Activated CD8-positive, alpha-beta T cell treated with anti-CD3 and anti-CD28 coated beads for 36 hours (primary cell): ENCODE measurements around the gene ZNF823. TPM values are rescaled to one million over a fixed set of nuclear protein-coding genes. Genes with fewer than 3 reads are reported as not detected.

Experiments
- ATAC-seq: fragments of 200-7000 bp; cut with Tn5 transposase; one replicate; pipeline ENCODE4 v1.10.0; 2021; ENCODE audit warnings: mild to moderate bottlenecking, moderate library complexity
- CTCF ChIA-PET: fragments of 350-600 bp; sonication (Branson Sonifier 250); formaldehyde crosslinking; loops from one replicate; lab custom pipeline; 2021; ENCODE audit warnings: antibody characterized with exemption; lab: Charles Lee
- POLR2A ChIA-PET: fragments of 350-600 bp; sonication (Branson Sonifier 250); formaldehyde crosslinking; loops from one replicate; lab custom pipeline; 2021; ENCODE audit warnings: antibody characterized with exemption; lab: Charles Lee
- DNase-seq: peaks from one replicate; pipeline ENCODE4 v3.0.0-alpha.2; 2020
- H3K27ac Mint-ChIP-seq: one replicate; pipeline ENCODE4 v1.8.0; 2021; ENCODE audit warnings: mild to moderate bottlenecking, mixed read lengths
- H3K27me3 Mint-ChIP-seq: one replicate; pipeline ENCODE4 v1.8.0; 2021; ENCODE audit warnings: mixed read lengths
- H3K36me3 Mint-ChIP-seq: one replicate; pipeline ENCODE4 v1.8.0; 2021; ENCODE audit warnings: low read depth, mixed read lengths
- H3K4me1 Mint-ChIP-seq: one replicate; pipeline ENCODE4 v1.8.0; 2021; ENCODE audit warnings: low read depth, mixed read lengths
- H3K4me3 Mint-ChIP-seq: one replicate; pipeline ENCODE4 v1.8.0; 2021; ENCODE audit warnings: mild to moderate bottlenecking, moderate library complexity, mixed read lengths
- H3K9me3 Mint-ChIP-seq: one replicate; pipeline ENCODE4 v1.8.0; 2021; ENCODE audit warnings: mixed read lengths
- intact Hi-C: fragments of 100-400 bp; cut with micrococcal nuclease; formaldehyde crosslinking; loops from one replicate; pipeline ENCODE4 v1.10.0; 2022
- total RNA-seq, 2 experiments: library from RNA; stranded (reverse); gene quantifications; one replicate each; pipeline ENCODE4 v1.2.3, GENCODE V29; 2021
- TF ChIP-seq, protein P1 (sequence below): fragments of 200-600 bp; IDR thresholded peaks from one replicate; pipeline ENCODE4 v1.8.0; 2022; ENCODE audit warnings: antibody characterized with exemption, mild to moderate bottlenecking

Gene ZNF823
- total RNA-seq, 2 experiments from 2014 or later: 3.3 to 3.9 TPM

DNA sequence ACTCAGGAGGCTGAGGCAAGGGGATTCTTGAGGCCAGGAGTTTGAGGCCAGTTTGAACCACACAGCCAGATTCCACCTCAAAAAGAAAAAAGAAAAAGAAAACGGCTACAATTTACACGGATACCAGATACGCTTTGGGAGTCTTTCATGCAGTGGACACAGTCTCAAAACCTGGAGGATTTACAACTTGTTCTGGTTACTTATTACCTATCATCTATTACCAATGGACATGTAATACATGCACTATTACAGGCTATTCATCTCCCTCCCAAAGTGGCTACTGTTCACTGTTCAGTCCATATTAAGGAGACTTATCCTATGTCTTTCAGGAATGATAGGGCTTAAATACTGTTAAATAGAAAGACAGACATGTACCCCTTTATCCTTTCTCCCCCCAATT, 33.3 kb downstream of the ZNF823 start:
- POLR2A ChIA-PET: no interaction called here
- ATAC-seq (no peak), DNase-seq (no peak)
- Mint-ChIP-seq H3K4me1 (no peaks in the 10 kb centered on the region), H3K27ac (no peak overlapping the region), H3K36me3 (no peaks in the 10 kb centered on the region), H3K9me3 (no peaks in the 10 kb centered on the region), H3K27me3 (peaks cover 2% of the 10 kb centered on the region), H3K4me3 (no peak overlapping the region)
- intact Hi-C loops: no loop called here
- CTCF ChIA-PET: no interaction called here
- TF ChIP-seq, protein P1, sequence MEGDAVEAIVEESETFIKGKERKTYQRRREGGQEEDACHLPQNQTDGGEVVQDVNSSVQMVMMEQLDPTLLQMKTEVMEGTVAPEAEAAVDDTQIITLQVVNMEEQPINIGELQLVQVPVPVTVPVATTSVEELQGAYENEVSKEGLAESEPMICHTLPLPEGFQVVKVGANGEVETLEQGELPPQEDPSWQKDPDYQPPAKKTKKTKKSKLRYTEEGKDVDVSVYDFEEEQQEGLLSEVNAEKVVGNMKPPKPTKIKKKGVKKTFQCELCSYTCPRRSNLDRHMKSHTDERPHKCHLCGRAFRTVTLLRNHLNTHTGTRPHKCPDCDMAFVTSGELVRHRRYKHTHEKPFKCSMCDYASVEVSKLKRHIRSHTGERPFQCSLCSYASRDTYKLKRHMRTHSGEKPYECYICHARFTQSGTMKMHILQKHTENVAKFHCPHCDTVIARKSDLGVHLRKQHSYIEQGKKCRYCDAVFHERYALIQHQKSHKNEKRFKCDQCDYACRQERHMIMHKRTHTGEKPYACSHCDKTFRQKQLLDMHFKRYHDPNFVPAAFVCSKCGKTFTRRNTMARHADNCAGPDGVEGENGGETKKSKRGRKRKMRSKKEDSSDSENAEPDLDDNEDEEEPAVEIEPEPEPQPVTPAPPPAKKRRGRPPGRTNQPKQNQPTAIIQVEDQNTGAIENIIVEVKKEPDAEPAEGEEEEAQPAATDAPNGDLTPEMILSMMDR: no peak

- Mint-ChIP-seq H3K4me3 (no peak overlapping the region), H3K36me3 (no peaks in the 10 kb centered on the region), H3K4me1 (no peaks in the 10 kb centered on the region), H3K9me3 (no peaks in the 10 kb centered on the region), H3K27me3 (peaks cover 4% of the 10 kb centered on the region), H3K27ac (no peak overlapping the region)
- TF ChIP-seq, protein P1: no peak
- no peak for ATAC-seq
- CTCF ChIA-PET: no interaction called here
- no peak for DNase-seq
- POLR2A ChIA-PET: no interaction called here
- intact Hi-C loops: no loop called here
These were observed 34.1 kb downstream of the ZNF823 start for GRCh38 chr19:11704626-11705025.

DNA sequence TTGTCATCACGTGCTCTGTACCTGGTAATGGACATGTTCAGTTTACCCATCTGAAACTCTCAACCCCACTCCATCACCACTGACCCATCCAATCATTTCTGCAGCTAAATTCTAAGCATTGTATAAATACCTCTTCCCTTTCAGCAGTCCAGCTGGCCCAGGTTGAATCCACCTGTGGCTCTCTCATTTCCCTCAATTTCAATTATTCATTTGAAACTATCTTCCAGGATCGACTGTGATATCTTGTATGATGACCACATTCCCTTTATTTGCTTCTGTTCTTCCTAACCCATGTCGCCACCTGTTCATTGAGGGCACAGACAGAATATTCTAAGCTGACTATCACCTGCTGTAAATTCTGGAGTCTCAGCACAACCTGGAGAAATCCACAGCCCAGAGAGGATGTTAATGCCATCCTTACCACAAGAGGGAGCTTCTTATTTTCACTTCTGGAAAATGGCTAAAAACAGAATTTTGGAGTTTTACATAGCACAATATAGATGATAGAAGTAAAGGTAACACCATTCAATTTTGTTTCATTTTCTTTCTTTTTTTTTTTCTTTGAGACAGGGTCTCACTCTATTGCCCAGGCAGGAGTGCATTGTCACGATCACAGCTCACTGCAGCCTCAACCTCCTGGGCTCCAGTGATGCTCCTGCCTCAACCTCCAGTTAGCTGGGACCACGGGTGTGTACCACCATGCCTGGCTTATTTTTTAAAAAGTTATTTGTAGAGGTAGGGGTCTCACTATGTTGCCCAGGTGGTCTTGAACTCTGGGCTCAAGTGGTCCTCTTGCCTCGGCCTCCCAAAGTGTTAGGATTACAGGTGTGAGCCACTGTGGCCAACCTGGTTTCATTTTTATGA, 38.6 kb downstream of the ZNF823 start:
- POLR2A ChIA-PET: no interaction called here
- Mint-ChIP-seq H3K4me1 (no peaks in the 10 kb centered on the region), H3K9me3 (no peaks in the 10 kb centered on the region), H3K27me3 (peaks cover 9% of the 10 kb centered on the region), H3K4me3 (no peak overlapping the region), H3K27ac (no peak overlapping the region), H3K36me3 (no peaks in the 10 kb centered on the region)
- peak; percentile 15 for DNase-seq
- ATAC-seq: no peak
- intact Hi-C loops: no loop called here
- TF ChIP-seq, protein P1: peak; percentile 82
- CTCF ChIA-PET: interaction anchor here (0.7 to 1.9 kb wide), 15 partner anchors 11 to 463 kb away, joined by 3 to 9 read pairs (median 4); partner anchors contain the start of genes ELOF1, ZNF136, ZNF441 and ZNF491

GRCh38 chr19:11698231-11698630, 40.5 kb downstream of the ZNF823 start:
- ChIA-PET CTCF (interaction anchor here (3.0 kb wide), 1 partner anchor 99 kb away, joined by 10 read pairs; the partner anchor contains the start of gene ZNF491), POLR2A (interaction anchor here (0.6 kb wide), 1 partner anchor 138 kb away, joined by 3 read pairs; no protein-coding TSS in a partner anchor)
- no peak for ATAC-seq
- DNase-seq: no peak
- Mint-ChIP-seq H3K36me3 (peaks cover 1% of the 10 kb centered on the region), H3K4me3 (no peak overlapping the region), H3K27me3 (peaks cover 25% of the 10 kb centered on the region), H3K27ac (no peak overlapping the region), H3K9me3 (no peaks in the 10 kb centered on the region), H3K4me1 (peaks cover 13% of the 10 kb centered on the region)
- TF ChIP-seq, protein P1: no peak
- intact Hi-C loops: no loop called here
